IPS-20b (cell line): ENCODE results near the gene RNU6-9.
A peak's percentile ranks its signal among the peaks of the same experiment; 100 is the strongest.

Experiments used
- H3K27ac ChIP-seq: one replicate; pipeline ENCODE4 v1.5.1; 2013; ENCODE audit warnings: low read length
- H3K27me3 ChIP-seq: 2 replicates; pipeline ENCODE4 v1.6.1; 2013; ENCODE audit warnings: mild to moderate bottlenecking, low read length, inconsistent platforms; ENCODE audit not compliant: insufficient read depth
- H3K36me3 ChIP-seq: 2 replicates; pipeline ENCODE4 v1.6.1; 2013; ENCODE audit warnings: low read depth, mild to moderate bottlenecking, inconsistent platforms, low read length, moderate library complexity; ENCODE audit not compliant: insufficient read depth
- H3K4me1 ChIP-seq: 2 replicates; pipeline ENCODE4 v1.6.1; 2013; ENCODE audit warnings: mild to moderate bottlenecking, control low read depth, inconsistent platforms, low read length, moderate library complexity; ENCODE audit not compliant: insufficient read depth
- H3K4me3 ChIP-seq: 2 replicates; pipeline ENCODE4 v1.5.1; 2013; ENCODE audit warnings: mild to moderate bottlenecking, low read length, inconsistent platforms
- H3K9ac ChIP-seq: 2 replicates; pipeline ENCODE4 v1.6.1; 2013; ENCODE audit warnings: low read depth, mild to moderate bottlenecking, inconsistent platforms, low read length, moderate library complexity
- H3K9me3 ChIP-seq: 2 replicates; pipeline ENCODE4 v1.6.1; 2013; ENCODE audit warnings: mild to moderate bottlenecking, low read depth, low read length, inconsistent platforms; ENCODE audit not compliant: insufficient read depth

The RNU6-9 gene

GRCh38 chr19:927780-928401 lies 34.6 kb downstream of the RNU6-9 start:
- Histone ChIP-seq H3K36me3 (peaks cover 10% of the 10 kb centered on the region; the same call in 1 of the 2 replicates), H3K9me3 (no peaks in the 10 kb centered on the region), H3K9ac (peak overlapping the region; percentile 53; the same call in 1 of the 2 replicates), H3K27ac (peak overlapping the region; percentile 56), H3K4me3 (peak overlapping the region; percentile 82; the same call in 1 of the 2 replicates), H3K4me1 (0 out of 2 replicates have a peak, but pooled peaks cover 2% of the 10 kb centered on the region), H3K27me3 (peaks cover 15% of the 10 kb centered on the region; the same call in 1 of the 2 replicates)

GRCh38 chr19:928471-929202 lies 35.4 kb downstream of the RNU6-9 start:
- H3K4me1 ChIP-seq: 0 out of 2 replicates have a peak, but pooled peaks cover 3% of the 10 kb centered on the region
- H3K27ac ChIP-seq: no peak overlapping the region
- H3K4me3 ChIP-seq: no peak overlapping the region
- H3K36me3 ChIP-seq: peaks cover 10% of the 10 kb centered on the region; the same call in 1 of the 2 replicates
- peaks cover 13% of the 10 kb centered on the region; the same call in 1 of the 2 replicates for H3K27me3 ChIP-seq
- H3K9me3 ChIP-seq: no peaks in the 10 kb centered on the region
- H3K9ac ChIP-seq: no peak overlapping the region

GRCh38 chr19:929203-929890 lies 36.1 kb downstream of the RNU6-9 start:
- Histone ChIP-seq H3K36me3 (peaks cover 10% of the 10 kb centered on the region; the same call in 1 of the 2 replicates), H3K4me1 (0 out of 2 replicates have a peak, but pooled peaks cover 3% of the 10 kb centered on the region), H3K9ac (no peak overlapping the region), H3K27ac (no peak overlapping the region), H3K27me3 (peaks cover 6% of the 10 kb centered on the region; the same call in 1 of the 2 replicates), H3K4me3 (no peak overlapping the region), H3K9me3 (no peaks in the 10 kb centered on the region)

- 0 out of 2 replicates have a peak, but pooled peaks cover 3% of the 10 kb centered on the region for H3K4me1 ChIP-seq
- H3K27me3 ChIP-seq: peaks cover under 1% of the 10 kb centered on the region; the same call in 1 of the 2 replicates
- no peaks in the 10 kb centered on the region for H3K9me3 ChIP-seq
- no peak overlapping the region for H3K27ac ChIP-seq
- H3K9ac ChIP-seq: no peak overlapping the region
- peaks cover 10% of the 10 kb centered on the region; the same call in 1 of the 2 replicates for H3K36me3 ChIP-seq
- no peak overlapping the region for H3K4me3 ChIP-seq
Observed at GRCh38 chr19:929891-930258, 36.6 kb downstream of the RNU6-9 start.

GRCh38 chr19:931860-932647 lies 38.8 kb downstream of the RNU6-9 start:
- Histone ChIP-seq H3K36me3 (peaks cover 15% of the 10 kb centered on the region; the same call in 1 of the 2 replicates), H3K27ac (no peak overlapping the region), H3K9me3 (no peaks in the 10 kb centered on the region), H3K4me1 (0 out of 2 replicates have a peak, but pooled peaks cover 3% of the 10 kb centered on the region), H3K27me3 (no peaks in the 10 kb centered on the region), H3K9ac (no peak overlapping the region), H3K4me3 (no peak overlapping the region)

GRCh38 chr19:932648-933552 lies 39.6 kb downstream of the RNU6-9 start:
- Histone ChIP-seq H3K27me3 (no peaks in the 10 kb centered on the region), H3K4me3 (no peak overlapping the region), H3K9ac (no peak overlapping the region), H3K9me3 (no peaks in the 10 kb centered on the region), H3K4me1 (0 out of 2 replicates have a peak, but pooled peaks cover 3% of the 10 kb centered on the region), H3K27ac (no peak overlapping the region), H3K36me3 (peaks cover 19% of the 10 kb centered on the region; the same call in 1 of the 2 replicates)

GRCh38 chr19:933553-933882 lies 40.2 kb downstream of the RNU6-9 start:
- H3K27me3 ChIP-seq: no peaks in the 10 kb centered on the region
- H3K4me1 ChIP-seq: 0 out of 2 replicates have a peak, but pooled peaks cover 3% of the 10 kb centered on the region
- no peak overlapping the region for H3K9ac ChIP-seq
- no peaks in the 10 kb centered on the region for H3K9me3 ChIP-seq
- peaks cover 23% of the 10 kb centered on the region; the same call in 1 of the 2 replicates for H3K36me3 ChIP-seq
- H3K4me3 ChIP-seq: no peak overlapping the region
- no peak overlapping the region for H3K27ac ChIP-seq

- no peak overlapping the region for H3K9ac ChIP-seq
- H3K27ac ChIP-seq: no peak overlapping the region
- H3K4me1 ChIP-seq: 0 out of 2 replicates have a peak, but pooled peaks cover 3% of the 10 kb centered on the region
- no peak overlapping the region for H3K4me3 ChIP-seq
- no peaks in the 10 kb centered on the region for H3K27me3 ChIP-seq
- H3K9me3 ChIP-seq: no peaks in the 10 kb centered on the region
- peaks cover 24% of the 10 kb centered on the region for H3K36me3 ChIP-seq
Observed at GRCh38 chr19:934197-934840, 41.0 kb downstream of the RNU6-9 start.

- Histone ChIP-seq H3K27me3 (no peaks in the 10 kb centered on the region), H3K9ac (no peak overlapping the region), H3K9me3 (no peaks in the 10 kb centered on the region), H3K27ac (no peak overlapping the region), H3K36me3 (peaks cover 23% of the 10 kb centered on the region), H3K4me1 (0 out of 2 replicates have a peak, but pooled peaks cover 3% of the 10 kb centered on the region), H3K4me3 (no peak overlapping the region)
Observed at GRCh38 chr19:934865-935479, 41.7 kb downstream of the RNU6-9 start.

GRCh38 chr19:936175-936546 lies 42.9 kb downstream of the RNU6-9 start:
- H3K4me1 ChIP-seq: 0 out of 2 replicates have a peak, but pooled peaks cover 3% of the 10 kb centered on the region
- H3K27ac ChIP-seq: no peak overlapping the region
- no peak overlapping the region for H3K4me3 ChIP-seq
- peaks cover 16% of the 10 kb centered on the region; the same call in 1 of the 2 replicates for H3K36me3 ChIP-seq
- no peaks in the 10 kb centered on the region for H3K9me3 ChIP-seq
- H3K9ac ChIP-seq: no peak overlapping the region
- H3K27me3 ChIP-seq: no peaks in the 10 kb centered on the region
